SHP77 (cell line): ENCODE data around the gene SMIM14.
"Not testable (repeated sequence)": the region's sequence is repeated elsewhere in the genome, so short reads cannot be mapped to it uniquely, and the experiment has no call there.

Source experiments
- DNase-seq, 2 experiments: peaks; one replicate each; lab custom pipeline; 2025; lab: John Stamatoyannopoulos, UW

Gene SMIM14

GRCh38 chr4:39530682-39531081 lies 108.0 kb downstream of the SMIM14 start:
- no peak for DNase-seq

DNA sequence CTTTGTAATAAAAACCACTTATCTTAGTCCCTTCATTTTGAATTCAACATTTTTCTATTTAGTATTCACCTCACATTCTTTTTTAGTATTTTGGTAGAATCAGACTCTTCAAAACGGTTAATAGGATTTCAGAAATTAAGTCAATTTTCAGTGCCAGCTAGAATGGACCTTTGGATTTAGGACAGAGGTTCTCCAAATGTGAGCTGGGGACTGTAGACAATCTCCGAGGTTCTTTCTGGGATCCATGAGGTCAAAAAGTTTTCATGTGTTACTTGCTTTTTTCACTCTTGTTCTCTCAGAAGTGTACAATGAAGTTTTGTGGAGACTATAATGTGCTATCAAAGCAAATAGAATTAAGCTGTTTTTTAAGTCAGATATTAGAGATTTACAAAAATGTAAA lies 109.1 kb downstream of the SMIM14 start:
- DNase-seq = no peak

GRCh38 chr4:39528061-39528465 lies 110.6 kb downstream of the SMIM14 start:
- no peak for DNase-seq

DNA sequence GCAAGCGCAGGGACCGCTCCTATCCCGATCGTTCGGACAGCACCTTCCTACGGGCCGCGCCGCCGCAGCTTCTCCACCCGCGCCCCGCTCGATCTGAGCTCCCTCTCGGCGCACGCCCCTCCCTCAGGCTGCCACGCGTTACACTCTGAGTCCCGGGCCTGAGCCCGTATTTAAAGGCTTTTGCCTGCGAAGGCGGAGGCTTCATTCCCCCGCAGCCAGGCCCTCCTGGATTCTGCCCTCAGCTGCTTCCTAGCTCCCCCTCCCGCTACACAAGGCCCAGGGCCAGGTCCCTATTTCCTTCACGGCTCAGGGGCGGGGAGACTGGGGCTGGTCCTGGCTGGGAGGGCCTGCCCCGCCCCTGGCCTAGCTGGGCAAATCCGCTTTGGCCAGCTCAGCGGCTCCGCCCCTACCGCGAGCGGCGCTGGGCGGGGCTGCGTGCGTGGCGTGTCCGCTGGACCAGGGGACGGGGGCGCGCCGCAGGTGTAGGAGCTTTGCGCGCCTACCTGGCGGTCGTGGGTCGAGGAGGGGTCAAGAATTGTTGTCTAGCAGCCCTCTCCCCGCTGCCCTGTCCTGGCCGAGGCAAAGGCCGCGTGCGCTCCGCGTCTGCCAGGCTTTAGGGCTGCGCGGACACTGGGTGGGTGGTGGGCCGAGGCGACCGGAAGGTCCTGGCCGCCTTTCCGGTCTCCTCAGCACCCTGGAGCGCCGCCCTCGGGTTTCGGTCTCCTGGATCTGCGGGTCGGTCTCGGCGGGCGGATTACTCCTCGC lies 111.2 kb downstream of the SMIM14 start, which contains the start of gene UGDH:
TSS of gene UGDH (minus strand) at position 144 of the 765 bp plus-strand sequence. CDS start 5,927 bp downstream, outside the sequence.
- peak; percentile 85 to 86 for DNase-seq

GRCh38 chr4:39526765-39527295 lies 111.8 kb downstream of the SMIM14 start:
- peak in 1 of 2 experiments; percentile 18 for DNase-seq

DNA sequence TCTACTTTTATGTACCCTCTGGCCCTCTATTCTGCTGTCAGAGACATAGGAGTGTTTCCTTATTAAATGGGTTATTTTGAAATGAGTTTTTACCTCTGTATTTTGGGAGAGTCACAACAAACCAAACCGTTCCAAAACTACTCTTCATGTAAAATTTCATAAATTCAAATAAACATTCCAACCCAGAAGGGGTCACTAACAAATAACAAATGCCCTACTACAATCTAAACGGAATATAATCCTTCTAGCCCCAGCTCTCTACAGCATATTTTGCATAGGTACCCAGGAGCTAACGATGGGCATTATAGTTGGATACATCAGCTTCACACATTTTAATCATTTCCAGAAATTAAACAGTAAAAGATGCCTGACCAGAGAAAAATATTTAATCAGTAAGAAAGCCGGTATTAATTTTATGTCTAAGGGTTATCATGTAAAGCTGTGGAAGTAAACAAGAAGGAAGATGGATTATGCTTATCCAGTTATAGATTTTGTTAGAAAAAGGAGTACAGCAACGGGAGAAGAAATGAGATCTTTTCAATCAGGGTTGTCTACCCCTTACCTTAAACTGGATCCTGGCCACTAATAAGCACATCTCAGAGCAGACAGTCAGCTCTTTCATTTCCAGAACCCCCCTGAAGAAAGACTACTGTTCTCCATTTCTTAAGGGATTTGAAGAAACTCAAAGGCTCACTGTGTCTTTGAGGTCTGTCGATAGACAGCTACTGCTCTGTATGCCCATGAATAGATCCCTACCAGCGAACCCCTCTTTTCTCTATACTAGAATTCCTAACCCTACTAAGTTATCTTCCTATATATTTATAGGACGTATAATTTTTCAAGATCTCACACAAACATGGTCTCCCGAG lies 112.6 kb downstream of the SMIM14 start:
- DNase-seq = no peak

DNA sequence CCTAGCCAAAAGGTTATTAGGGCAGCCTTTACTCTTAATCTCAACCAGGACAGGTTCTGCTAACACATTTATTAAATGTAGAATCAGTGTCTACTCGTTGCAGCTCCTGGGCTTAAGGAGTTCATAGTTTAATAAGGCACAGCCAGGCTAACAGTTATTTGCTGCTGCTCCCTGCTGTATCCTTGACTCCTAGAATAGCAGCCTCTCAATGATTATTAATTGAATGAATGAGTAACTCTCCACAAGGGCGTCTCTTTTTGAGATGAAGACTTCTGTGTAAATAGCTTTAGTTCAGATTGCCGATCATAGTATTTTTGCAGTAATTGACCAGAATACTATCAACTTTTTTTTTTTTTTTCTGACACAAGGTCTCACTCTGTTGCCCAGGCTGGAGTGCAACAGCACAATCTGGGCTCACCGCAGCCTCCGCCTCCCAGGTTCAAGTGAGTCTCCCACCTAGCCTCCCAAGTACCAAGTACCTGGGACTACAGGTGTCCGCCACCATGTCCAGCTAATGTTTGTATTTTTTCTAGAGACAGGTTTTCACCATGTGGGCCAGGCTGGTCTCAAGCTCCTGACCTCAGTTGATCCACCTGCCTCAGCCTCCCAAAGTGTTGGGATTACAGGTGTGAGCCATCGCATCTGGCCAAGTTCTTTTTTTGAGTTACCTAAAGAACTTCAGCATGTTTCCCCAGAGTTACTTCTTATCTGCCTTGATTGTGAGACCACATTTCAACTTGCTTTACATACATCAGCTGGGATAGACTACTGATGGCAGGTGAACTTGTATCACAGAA lies 114.3 kb downstream of the SMIM14 start:
- no peak for DNase-seq

- no peak for DNase-seq
Observed at GRCh38 chr4:39522068-39522467, 116.6 kb downstream of the SMIM14 start.

- DNase-seq = no peak
Observed at GRCh38 chr4:39521253-39521919, 117.3 kb downstream of the SMIM14 start.

DNA sequence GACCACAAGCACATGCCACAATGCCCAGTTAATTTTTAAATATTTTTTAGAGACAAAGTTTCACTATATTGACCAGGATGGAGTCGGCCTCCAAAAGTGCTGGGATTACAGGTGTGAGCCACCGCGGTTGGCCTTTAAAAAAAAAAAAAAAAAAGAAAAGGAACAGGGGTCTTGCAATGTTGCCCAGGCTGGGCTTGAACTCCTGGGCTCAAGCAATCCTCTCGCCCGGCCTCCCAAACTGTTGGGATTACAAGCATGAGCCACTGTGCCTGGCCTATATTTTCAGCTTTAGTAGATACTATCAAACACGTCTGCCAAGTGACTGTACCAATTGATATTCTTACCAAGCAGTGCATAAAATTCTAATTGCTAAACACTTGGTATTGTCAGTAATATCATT lies 120.2 kb downstream of the SMIM14 start:
- DNase-seq = no peak

GRCh38 chr4:39516407-39516966 lies 122.2 kb downstream of the SMIM14 start:
- no peak for DNase-seq

DNA sequence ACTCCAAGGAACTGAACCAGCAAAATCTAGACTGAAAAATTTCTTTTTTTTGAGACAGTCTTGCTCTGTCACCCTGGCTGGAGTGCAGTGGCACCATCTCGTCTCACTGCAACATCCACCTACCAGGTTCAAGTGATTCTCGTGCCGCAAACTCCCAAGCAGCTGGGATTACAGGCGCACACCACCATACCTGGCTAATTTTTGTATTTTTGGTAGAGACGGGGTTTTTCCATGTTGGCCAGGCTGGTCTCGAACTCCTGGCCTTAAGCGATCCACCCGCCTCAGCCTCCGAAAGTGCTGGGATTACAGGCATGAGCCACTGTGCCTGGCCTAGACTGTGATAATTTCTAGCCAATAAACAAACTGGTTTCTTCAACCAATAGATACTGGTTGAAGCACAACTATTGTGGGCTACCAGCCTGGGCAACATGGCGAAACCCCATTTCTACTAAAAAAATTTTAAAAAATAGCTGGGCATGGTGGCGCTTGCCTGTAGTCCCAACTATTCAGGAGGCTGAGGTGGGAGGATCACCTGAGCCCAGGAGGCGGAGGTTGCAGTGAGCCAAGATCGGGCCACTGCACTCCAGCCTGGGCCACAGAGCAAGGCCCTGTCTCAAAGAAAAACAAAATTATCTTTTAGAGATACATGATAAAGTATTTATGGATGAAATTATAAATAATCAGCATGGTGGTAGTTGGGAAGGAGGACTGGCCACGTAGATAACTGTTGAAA lies 122.8 kb downstream of the SMIM14 start:
- not testable (repeated sequence) for DNase-seq

DNA sequence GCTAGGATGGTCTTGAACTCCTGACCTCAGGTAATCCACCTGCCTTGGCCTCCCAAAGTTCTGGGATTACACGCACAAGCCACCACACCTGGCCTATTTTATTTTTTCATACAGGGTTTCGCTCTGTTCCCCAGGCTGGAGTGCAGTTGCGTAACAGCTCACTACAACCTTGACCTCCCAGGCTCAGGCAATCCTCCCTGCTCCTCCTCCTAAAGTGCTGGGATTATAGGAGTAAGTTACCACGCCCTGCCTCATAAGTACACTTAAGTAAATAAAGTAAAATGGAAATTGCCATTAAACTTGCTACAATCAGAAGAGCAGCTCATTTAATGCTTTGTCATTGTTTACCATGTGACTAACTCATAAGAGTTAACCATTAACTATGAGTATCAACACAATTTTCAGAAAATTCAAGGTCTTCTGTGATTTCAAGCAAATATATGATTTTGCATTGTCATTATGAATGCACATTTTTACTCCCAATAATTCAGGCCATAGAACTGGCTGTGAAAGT lies 123.7 kb downstream of the SMIM14 start:
- no peak for DNase-seq

GRCh38 chr4:39514266-39514665 lies 124.4 kb downstream of the SMIM14 start:
- not testable (repeated sequence) for DNase-seq

DNA sequence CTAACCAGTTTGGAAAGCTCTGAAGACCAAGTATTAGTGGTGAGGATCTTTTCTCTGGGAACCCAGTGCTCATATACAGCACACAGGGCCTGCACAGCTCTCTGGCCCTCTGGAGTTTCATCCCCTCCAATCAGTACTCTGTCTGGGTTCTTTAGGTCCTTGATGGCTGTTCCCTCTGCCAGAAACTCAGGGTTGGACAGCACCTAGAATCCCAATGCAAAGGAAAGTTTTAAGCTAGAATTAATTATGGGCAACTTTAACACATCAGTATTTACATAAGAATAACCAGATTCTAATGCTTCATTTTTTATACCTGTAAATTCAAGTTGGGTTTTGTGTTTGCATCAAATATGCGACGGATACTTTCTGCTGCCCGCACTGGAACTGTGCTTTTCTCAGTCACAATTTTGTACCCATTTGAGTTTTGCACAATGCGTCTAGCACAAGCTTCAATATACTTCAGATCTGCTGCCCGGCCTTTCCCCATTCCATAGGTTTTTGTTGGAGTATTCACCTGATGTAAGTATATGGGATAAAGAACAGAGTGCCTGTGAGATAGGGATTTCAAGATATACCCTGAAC lies 128.2 kb downstream of the SMIM14 start:
- no peak for DNase-seq

- no peak for DNase-seq
Observed at GRCh38 chr4:39505581-39505980, 133.1 kb downstream of the SMIM14 start.

GRCh38 chr4:39504538-39504937 lies 134.1 kb downstream of the SMIM14 start:
- DNase-seq = no peak

GRCh38 chr4:39502664-39503035 lies 136.0 kb downstream of the SMIM14 start:
- DNase-seq = not testable (repeated sequence)

DNA sequence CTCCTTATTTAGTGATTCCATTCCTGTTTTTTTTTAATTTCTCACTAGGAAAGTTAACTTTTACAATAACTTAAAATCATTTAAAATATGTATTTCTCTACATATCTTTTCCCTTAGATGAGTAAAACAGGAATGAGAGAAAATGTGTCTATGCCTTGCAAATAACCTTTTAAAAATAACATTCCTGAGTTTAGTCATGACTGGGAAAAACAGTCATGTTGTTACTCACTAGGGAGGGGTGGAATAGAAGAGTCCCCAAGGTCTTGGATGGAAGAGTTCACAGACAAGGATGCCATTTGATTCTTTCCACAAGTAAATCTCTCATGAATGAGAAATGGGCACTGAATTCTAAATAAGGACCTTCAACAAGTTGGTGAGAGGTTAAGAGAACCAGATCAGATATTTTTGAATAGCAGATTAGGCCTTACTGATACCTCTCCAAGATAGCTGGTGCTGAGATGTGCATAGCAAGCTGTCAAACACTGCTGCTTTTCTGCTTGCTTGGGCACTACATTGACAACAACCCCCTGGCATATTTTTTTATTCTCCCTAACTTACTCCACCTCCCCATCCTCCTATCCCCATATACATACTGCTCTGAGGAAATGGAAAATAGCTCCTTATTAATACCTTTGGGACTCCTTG lies 136.5 kb downstream of the SMIM14 start:
- DNase-seq = no peak
